GM19463 (cell line): Measurements from ENCODE around the gene TRIM36.

Experiments
- ATAC-seq: cut with Tn5 transposase; IDR thresholded peaks from one replicate; pipeline ENCODE4 v1.9.1; 2021; ENCODE audit warnings: mild to moderate bottlenecking, moderate library complexity; ENCODE audit not compliant: unreplicated experiment

TRIM36 gene, protein sequence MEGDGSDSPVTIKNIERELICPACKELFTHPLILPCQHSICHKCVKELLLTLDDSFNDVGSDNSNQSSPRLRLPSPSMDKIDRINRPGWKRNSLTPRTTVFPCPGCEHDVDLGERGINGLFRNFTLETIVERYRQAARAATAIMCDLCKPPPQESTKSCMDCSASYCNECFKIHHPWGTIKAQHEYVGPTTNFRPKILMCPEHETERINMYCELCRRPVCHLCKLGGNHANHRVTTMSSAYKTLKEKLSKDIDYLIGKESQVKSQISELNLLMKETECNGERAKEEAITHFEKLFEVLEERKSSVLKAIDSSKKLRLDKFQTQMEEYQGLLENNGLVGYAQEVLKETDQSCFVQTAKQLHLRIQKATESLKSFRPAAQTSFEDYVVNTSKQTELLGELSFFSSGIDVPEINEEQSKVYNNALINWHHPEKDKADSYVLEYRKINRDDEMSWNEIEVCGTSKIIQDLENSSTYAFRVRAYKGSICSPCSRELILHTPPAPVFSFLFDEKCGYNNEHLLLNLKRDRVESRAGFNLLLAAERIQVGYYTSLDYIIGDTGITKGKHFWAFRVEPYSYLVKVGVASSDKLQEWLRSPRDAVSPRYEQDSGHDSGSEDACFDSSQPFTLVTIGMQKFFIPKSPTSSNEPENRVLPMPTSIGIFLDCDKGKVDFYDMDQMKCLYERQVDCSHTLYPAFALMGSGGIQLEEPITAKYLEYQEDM

DNA sequence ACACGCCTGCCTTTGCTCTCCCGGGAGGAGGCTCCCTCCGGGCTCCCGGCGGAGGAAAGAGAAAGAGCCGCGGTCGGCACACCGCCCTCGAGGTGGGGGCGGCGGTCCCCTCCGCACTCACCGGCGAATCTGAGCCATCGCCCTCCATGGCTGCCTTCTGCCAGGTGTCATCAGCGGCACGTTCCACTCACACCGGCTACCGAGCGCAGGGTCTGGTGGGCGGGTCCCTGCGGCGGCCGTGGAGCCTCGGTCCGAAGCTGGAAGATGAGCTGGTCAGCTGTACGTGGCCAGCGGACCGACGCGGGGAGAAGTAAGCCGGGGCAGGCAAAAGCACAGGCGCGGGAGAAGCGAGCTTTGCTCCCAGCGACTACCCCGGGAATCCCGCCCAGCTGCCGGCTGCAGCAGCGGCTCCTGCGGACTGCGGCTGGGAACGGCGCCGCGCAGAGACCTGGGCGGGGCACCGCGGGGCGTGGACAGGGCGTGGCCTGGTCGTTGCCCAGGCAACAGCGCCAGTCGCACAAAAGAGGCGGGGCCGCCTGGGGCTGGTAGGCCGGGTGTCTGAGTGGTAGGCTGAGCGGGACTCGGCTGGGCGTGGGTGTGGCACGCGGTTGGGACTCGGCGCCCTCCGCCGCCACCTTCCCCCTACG is at the start of gene TRIM36:
Gene TRIM36, minus strand, starts transcription at position 422 of the 647 bp plus-strand sequence. Its CDS starts 274 bp downstream, at position 148.
- peak; percentile 96 for ATAC-seq

DNA sequence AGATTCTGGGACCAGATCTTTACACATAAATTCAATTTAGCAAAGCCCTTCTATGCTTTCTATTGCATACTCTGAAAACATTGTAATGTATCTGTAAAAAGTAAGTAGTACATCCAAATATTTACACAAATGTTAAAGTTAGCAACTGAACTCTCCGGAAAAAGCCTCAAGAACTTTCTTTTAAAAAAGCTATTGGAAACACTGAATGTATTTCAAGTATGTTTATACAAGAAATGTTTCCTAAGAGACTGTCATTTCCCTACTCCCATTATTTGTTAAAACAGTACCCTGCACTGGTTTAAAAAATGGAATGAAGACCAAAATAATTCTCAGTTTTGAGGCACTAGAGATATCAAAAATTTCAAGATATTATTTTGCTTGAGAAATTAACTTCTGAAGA is 44.8 kb upstream of the TRIM36 start:
- ATAC-seq: no peak

DNA sequence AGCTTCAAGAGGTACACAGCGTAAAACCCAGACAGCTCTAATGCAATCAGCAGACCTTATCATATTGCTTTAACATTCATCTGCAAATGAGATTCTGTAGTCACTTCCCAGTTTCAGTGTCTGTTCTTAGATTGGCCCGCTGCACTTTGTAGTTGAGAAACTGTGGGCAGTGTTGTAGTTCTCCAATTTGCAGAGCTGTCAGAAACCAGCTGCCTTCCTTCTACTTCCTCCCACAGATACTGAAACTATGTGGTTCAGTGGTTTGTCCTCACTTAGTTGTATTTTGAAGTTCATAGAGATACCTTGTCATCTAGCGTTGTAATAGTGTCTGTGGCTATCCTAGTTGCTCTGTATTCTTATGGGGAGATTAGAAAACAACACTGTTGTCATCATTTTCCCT is 39.6 kb upstream of the TRIM36 start:
- peak; percentile 99 for ATAC-seq

DNA sequence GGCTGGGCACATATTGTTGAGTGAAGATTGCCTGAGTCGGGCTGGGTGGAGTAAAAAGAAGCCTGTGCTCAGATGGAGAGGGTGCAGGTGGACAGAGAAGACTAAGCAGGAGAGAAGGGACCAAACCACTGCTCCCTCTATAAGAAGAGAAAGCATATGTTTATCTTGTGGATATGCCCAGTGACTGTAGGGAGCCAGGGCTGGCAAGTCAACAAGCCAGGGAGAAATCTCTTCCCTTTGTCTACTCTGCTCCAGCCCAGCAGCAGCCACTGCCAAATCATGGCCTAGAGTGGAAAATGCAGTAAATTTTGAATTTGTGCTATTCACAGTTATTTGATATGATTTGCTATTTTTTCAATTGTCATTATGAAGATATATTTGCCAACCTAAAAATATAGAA is 33.2 kb upstream of the TRIM36 start:
- no peak for ATAC-seq

DNA sequence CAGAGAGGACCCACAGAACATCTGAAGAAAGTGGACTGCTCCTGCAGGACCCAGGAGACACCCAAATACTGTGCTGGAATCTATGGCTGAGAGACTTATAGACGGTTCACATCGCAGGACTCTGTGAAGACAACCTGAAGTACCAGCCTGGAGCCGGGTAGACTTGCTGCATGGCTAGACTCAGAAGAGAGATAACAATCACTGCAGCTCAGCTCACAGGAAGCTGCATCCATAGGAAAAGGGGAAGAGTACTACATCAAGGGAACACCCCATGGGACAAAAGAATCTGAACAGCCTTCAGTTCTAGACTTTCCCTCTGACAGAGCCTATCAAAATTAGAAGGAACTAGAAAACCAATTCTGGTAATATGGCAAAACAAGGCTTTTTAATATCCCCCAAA is 26.5 kb upstream of the TRIM36 start:
- ATAC-seq: no peak

DNA sequence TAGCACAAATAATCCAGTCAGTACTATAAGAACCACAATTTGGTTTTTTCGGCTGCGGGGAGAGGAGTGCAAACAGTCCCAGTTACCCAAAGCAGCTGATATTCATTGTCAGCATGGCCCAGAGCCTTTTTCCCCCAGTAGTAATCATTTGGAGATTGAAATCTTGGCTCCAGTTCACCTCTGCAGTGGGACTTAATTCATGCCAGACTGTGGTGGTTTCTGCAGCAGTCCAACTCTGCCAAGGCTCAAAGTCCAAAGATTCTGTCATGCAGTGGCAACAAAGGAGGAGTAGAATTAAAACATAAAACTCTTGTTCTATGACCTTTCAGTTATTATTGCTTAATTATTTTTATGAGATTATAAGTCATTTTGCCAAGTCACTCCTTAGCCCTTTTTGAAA is 25.0 kb upstream of the TRIM36 start:
- no peak for ATAC-seq

DNA sequence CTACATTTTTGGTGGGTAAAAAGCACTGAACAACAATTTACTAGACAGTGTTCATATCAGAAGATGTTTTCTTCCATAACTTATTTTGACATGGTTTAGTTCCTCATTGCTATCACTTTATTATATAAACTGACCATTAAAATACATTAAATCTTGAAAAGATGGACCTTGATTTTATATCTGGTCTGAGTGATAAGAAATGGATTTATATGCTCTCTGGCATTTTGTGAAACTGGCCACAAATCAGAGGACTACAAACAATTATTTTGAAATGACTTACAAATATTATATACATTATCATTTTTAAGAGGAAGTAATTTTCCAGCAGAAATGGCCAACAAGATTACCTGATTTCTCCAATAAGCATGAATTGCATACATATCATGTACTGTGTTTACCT is 23.6 kb upstream of the TRIM36 start:
- ATAC-seq: no peak

DNA sequence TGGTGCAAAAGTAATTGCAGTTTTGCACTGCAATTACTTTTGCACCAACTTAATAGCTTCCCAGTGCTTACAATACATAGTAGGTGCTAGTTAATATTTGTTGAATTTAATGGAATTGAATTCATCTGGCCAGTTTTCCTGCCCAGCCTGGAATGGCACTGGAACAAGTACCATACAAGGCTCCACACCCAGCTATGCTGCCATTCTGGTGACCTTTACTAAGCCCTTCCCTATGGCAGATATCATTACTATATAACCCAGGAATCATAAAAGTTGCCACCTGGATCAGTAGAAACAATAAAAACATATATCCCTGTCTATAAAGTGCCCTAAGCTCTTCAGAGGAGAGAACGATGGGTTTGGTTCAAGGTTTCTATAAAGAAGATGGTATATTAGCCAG is 22.4 kb upstream of the TRIM36 start:
- no peak for ATAC-seq

DNA sequence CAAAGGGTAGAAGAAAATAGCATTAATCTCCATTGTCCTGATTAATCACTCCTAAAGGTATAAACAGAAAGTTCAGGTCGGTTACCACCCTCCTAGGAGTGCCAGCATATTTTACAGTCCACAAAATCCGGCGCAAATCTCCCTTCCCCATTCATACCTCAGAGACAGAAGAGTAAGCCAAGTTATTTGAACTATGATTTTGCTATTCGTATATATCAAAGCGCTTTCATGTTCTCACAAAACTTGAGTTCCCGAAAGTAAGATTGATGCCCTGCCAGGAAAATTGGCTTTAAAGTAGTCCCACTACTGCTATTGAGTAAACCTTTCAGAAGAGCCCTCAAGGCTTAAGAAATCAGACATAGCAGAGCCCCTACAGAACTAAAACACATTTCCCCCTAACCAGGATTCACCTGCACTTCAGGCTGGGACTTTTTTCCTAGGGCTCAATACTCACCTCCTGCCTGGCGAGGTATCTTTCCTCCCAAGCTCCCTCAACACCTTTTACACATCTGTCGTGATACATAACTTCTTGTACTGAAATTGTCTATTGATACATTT is 21.8 kb upstream of the TRIM36 start:
- no peak for ATAC-seq

DNA sequence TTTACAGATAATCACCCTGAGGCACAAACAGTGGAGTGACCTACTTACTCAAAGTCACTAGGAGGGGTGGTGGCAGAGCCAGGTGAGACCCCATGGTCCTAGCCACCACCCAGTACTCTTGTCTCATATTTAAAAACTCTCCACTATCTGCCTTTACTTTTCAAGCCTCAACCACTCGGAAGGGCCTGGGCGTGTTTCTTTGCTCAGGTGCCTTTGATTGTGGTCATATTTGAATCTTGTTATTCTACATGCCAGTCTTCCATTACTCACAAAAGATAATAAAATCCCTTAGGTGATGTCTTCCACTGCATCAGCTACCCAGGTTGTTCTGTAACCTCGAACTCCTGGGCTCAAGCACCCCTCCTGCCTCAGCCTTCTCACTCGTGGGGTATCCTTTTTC is 20.7 kb upstream of the TRIM36 start:
- ATAC-seq: no peak

DNA sequence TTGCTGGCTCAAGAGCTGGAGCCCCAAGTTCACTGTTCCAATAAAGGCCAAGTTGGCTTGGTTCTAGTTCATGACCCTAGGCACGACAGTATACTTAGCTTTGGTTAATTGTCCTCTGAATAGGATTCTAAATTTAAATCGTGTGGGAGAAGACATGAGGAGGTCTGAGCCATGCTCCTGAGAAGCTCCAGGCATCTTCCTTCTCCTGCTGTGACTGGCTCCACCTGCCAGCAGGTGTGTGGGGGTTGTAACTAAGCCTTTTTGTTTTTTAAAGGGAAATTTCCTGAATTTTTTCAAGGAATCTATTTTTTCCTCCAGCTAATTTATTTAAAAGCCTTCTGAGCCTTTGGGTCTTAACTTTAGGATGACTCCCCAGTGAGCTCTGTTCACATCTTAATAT is 20.2 kb upstream of the TRIM36 start:
- ATAC-seq: no peak

DNA sequence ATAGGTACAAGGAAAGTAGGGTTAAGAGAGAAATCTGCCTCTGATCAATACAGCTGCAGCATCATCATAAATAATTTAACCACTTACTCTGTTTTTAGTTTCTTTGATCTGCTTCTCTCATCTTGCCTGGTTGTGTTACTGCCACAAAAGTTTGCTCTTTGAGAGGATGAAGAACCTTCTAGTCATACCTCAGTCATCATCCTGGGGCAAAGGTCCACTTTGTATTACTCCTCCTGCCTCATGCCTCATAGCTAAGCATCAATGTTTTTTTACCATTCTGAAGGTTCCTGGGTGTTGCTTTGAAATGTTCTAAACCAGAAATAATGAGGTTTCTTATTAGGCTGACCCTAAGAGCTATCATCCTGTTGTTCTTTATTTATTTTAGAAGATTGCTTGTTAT is 17.1 kb upstream of the TRIM36 start:
- no peak for ATAC-seq

DNA sequence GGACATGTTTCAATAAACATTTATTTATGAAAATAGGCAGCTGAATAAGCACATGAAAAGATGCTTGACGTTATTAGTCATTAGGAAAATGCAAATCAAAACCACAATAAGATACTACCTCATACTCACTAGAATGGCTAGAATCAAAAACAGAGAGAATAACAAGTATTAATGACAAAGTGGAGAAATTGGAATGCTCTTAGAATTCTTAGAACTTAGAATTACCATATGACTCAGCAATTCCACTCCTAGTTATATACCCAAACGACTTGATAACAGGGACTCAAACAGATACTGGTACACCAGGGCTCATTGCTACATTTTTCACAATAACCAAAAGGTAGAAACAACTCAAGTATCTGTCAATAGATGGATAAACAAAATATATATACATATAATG is 15.1 kb upstream of the TRIM36 start:
- ATAC-seq: no peak

DNA sequence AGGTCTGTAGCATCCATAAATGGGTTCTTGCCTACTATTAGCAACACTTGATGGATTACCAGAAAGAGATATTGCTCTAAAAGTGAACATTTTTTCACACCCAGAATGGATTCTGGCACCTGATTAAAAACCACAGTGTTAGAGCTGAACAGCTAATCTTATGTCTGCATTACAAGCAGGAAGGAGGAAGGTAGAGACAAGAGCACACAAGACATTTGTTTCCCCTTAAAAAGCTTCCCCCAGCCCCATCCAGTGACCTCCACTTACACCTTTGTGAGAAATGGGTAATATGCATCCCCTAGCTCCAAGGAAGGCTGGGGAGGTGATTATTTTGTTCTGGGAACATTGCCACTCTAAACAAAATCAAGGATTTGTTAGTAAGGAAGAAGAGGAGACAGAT is 12.0 kb upstream of the TRIM36 start:
- ATAC-seq: no peak

DNA sequence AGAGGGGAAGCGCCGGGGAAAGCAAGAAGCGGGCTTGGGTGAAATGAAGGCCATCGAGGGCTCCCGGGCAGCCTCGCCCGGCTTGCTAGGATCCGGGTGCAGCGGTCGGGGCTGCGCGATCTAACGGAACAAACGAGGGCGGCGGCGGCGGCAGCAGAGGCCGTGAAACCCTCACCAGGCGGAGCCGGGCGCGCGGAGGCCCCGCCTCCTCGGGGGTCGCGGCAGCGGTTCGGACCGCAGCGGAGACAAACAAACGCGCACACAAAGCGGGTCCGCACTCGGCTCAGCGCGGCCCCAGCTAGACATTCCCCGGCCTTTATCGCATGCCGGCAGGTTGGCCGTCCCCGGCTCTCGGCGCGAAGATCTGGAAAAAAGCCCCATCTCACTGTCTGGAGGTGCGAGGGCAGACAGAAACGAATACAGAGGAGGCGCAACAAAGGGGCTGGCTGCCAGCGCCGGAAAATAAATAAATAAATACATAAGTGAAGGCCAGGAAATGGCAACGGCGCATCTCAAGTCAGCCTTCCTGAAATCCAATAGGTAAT is 10.5 kb upstream of the TRIM36 start:
- peak; percentile 65 for ATAC-seq

DNA sequence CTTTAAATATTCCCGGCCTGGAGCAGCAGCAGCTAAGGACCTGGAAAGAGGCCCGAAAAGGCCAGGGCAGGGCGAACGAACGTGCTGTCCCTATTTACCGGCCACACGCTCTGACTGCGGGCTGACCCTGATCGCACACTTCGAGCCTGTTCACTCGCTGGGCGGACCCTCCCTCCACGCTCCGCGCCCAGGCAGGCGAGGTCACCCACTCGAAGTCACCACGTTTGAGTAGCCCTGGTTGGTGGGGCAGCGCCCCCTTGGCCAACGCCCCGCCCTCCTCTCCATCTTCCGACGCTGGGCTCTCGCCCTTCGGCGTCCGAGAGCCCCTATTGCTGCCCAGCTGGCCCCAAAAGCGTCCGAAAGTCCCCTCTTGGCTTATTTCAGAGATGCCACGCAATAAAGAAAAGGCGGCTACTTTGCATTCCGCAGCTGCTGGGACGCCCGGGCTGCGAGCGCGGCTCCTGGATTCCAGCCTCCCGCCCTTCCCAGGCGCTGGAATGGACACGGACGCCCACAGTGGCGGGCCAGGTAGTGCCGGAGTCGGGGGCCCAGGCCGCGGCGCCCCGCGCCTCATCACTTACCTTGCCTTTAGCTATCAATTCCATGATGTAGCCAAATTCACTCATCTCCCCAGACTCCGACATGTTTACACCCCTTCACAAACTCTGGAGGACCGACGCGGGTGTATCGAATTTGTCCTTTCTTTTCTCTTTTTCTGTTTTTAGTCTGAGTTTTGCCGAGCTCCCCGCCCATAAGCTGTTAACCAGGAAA is 9.9 kb upstream of the TRIM36 start:
- ATAC-seq: peak; percentile 49

DNA sequence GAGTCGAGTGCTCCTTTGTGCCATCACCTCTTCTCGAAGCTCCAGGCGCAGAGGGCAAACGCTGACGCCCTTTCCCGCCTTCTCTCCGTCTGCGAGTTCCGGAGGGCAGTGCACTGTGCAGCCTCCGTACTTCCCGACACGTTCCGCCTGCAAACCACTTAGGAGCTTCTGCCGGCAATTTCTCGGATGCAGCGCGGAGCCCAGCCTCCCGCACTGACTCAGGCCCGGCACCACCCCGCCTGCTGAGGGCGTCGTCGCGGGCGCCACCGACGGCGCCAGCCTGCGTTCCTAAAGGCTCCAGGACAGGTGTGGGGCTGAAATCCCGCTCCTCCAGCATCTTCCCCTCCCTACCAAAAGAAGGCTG is 9.3 kb upstream of the TRIM36 start:
- no peak for ATAC-seq

DNA sequence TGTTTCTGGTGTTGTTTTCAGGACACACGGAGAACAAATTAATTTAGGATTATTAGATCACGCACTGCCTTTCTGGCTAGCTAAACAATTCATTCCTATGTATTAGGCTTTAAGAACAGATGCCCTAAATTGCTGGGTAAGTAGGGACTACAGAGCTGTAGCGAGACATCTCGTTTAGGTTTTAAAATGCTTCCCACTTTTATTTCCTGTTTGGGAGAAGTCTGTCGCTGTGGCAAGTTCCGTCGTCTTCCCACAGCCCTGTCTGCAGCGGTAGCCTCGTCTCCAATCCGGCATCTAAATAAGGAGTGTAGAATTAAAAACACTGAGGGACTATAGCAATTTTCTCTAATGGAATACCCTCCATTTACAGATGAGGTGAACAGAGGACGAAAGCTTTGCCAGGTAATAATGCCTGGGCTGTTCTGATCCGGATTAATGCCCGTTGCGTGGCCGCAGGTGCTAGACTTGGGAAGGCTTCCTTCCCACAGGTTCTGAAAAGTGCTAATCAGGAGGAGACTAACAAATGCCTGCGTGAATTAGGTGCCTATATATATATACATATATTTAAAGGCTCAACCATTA is 1.3 kb upstream of the TRIM36 start:
- no peak for ATAC-seq

DNA sequence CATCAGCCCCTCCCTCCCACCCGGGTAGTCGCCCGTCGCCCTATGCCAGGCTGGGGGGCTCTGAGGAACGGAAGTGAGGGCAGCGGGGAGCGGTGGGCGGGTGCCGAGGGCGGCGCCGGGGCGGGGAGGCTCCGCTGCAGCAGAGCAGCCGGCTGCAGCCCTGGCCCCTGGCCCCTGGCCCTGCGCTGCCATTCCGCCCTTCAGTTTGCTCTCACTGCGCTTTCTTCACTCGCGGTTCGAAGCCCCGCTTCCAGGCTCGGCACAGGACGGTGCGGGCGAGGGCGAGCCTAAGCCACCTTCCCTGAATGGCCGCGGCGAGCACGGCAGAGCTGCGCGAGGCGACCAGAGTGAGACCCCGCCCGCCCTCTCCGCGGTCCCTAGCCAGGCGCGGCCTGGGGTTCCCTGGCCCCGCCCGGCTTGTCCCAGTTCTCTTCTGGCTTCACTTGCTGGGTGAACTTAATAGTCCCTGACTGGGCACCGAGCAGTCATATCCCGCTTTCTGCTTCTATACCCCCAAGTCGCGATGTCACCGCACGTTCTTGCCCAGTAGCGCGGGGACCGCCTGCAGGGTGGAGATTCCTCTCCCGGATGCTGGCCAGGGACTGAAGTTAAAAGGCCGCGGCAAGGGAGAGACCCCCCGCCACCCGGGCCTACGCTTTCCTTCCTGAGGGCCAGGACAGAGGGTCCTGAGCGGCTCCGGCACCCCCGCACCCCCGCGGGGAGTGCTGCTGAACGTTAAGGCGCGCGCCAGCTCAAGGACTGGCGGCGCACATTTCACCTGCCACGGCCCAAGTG is 623 bp upstream of the TRIM36 start:
- peak; percentile 50 for ATAC-seq
